ENCODE results near the gene TPCN1. TPM values are rescaled to one million over a fixed set of nuclear protein-coding genes. Genes with fewer than 3 reads are reported as not detected.

The TPCN1 gene
- total and polyA plus RNA-seq, 2 experiments from 2014 or later, result 16.9 to 32.1 TPM

DNA sequence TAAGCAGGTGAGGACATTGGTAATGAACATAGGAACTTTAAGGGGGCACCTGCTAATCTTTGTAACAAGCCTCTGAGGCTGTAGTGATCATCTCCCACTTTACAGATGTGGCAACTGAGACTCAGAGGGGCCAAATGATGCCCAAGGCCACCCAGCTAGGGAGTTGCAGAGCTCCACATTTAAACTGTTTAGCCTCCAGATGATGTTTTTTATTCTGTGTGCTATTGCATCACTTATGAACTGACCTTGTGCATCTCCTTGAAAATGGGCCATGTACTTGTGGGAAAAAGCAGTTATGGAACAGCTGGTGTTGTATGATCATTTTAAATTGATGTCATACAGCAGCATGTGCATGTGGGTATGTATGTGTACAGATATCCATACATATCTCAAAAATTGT, 41.4 kb downstream of the TPCN1 start:
- Histone ChIP-seq H3K27me3 (no peaks in the 10 kb centered on the region), H3K27ac (no peak overlapping the region), H3K4me1 (ENCODE audit: insufficient read depth) (peaks cover 7% of the 10 kb centered on the region), H3K9me2 (replicated peaks; ENCODE audit: insufficient read depth) (no peaks in the 10 kb centered on the region), H4K20me1 (ENCODE audit: insufficient read depth, poor library complexity, severe bottlenecking) (no peaks in the 10 kb centered on the region), H3K4me2 (no peak overlapping the region), H3K9me3 (ENCODE audit: low read depth) (no peaks in the 10 kb centered on the region), H3K4me3 (no peak overlapping the region), H3K79me2 (no peaks in the 10 kb centered on the region), H3K36me3 (replicated peaks; ENCODE audit: insufficient read depth, low read depth) (no peaks in the 10 kb centered on the region), H2AFZ (no peak overlapping the region)
- TF ChIP-seq, protein P1, sequence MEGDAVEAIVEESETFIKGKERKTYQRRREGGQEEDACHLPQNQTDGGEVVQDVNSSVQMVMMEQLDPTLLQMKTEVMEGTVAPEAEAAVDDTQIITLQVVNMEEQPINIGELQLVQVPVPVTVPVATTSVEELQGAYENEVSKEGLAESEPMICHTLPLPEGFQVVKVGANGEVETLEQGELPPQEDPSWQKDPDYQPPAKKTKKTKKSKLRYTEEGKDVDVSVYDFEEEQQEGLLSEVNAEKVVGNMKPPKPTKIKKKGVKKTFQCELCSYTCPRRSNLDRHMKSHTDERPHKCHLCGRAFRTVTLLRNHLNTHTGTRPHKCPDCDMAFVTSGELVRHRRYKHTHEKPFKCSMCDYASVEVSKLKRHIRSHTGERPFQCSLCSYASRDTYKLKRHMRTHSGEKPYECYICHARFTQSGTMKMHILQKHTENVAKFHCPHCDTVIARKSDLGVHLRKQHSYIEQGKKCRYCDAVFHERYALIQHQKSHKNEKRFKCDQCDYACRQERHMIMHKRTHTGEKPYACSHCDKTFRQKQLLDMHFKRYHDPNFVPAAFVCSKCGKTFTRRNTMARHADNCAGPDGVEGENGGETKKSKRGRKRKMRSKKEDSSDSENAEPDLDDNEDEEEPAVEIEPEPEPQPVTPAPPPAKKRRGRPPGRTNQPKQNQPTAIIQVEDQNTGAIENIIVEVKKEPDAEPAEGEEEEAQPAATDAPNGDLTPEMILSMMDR (IDR thresholded peaks at IDR 0.05; ENCODE audit: poor library complexity), result no peak
- no peak for TF ChIP-seq EZH2phosphoT487 (IDR thresholded peaks at IDR 0.05; ENCODE audit: low read depth, severe bottlenecking, unreplicated experiment)
- TF ChIP-seq EZH2 (IDR thresholded peaks at IDR 0.05; ENCODE audit: borderline replicate concordance), result no peak
- DNase-seq (ENCODE audit: low spot score), result no peak

DNA sequence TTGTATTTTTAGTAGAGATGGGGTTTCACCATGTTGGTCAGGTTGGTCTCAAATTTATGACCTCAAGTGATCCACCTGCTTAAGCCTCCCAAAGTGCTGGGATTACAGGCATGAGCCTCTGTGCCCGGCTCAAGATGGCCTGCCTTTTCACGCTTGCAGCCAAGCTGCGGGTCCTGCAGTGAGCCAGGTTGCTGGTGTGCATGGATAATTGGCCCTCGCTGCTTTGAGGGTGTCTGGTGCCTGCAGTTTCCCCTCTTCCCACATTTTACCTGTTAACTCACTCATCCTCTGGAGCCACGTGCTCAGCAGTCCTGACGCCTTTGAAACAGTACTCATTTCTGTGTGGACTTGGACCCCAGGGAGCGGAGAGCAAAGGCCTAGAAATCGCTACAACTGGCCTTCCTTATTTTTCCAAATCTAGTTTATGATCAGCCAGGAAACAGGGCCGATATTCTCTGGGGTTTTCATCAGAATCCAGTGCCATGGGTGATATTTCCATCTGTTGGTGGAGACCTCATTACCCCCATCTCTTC, 42.2 kb downstream of the TPCN1 start:
- TF ChIP-seq EZH2 (IDR thresholded peaks at IDR 0.05; ENCODE audit: borderline replicate concordance) (no peak), EZH2phosphoT487 (IDR thresholded peaks at IDR 0.05; ENCODE audit: low read depth, severe bottlenecking, unreplicated experiment) (no peak)
- H3K9me2 ChIP-seq (replicated peaks; ENCODE audit: insufficient read depth), result no peaks in the 10 kb centered on the region
- H3K79me2 ChIP-seq, result no peaks in the 10 kb centered on the region
- no peaks in the 10 kb centered on the region for H3K36me3 ChIP-seq (replicated peaks; ENCODE audit: insufficient read depth, low read depth)
- peaks cover 7% of the 10 kb centered on the region for H3K4me1 ChIP-seq (ENCODE audit: insufficient read depth)
- H3K4me2 ChIP-seq, result no peak overlapping the region
- H3K9me3 ChIP-seq (ENCODE audit: low read depth), result no peaks in the 10 kb centered on the region
- H4K20me1 ChIP-seq (ENCODE audit: insufficient read depth, poor library complexity, severe bottlenecking), result no peaks in the 10 kb centered on the region
- no peak overlapping the region for H3K4me3 ChIP-seq
- no peaks in the 10 kb centered on the region for H3K27me3 ChIP-seq
- WGBS (ENCODE audit: low lambda C conversion rate, missing lambda C conversion rate), result 92% methylated on average over 9 of the region's 9 CpGs
- no peak for DNase-seq (ENCODE audit: low spot score)
- no peak overlapping the region for H2AFZ ChIP-seq
- no peak overlapping the region for H3K27ac ChIP-seq

DNA sequence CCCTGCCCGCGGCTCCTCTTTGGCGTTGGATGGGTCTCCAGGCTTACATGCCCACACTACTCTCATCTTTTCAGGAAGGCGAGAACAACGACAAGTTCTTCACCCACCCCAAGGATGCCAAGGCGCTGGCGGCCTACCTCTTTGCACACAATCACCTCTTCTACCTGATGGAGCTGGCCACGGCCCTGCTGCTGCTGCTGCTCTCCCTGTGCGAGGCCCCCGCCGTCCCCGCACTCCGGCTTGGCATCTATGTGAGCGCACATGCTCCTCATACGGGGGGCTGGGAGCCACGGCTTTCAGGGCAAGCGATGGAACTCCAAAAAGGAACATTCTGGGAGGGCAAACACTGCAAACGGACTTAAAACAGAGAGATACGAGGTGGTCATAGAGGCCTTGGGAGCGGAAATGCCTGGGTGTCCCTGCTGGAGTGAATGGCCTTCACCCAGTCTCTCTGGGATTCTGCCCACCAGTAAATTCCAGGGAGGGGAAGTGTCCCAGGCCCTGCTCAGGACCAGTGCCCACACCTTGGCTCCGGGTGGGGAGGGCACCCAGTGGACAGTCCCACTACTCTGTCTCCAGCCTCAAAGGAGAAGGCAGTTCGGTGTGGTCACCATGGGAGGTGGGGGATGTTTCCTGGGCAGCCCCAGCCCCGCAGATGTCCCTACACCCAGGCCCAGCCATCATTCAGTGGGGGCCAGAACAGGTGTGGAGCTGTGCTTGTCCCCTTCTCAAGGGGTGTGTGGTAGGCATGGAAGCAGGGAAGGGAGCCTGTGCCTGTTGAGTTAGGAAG, 45.0 kb downstream of the TPCN1 start:
- H3K36me3 ChIP-seq (replicated peaks; ENCODE audit: insufficient read depth, low read depth), result no peaks in the 10 kb centered on the region
- H3K4me1 ChIP-seq (ENCODE audit: insufficient read depth), result no peaks in the 10 kb centered on the region
- WGBS (ENCODE audit: low lambda C conversion rate, missing lambda C conversion rate), result 96% methylated on average over 23 of the region's 23 CpGs
- H3K4me3 ChIP-seq, result no peak overlapping the region
- no peak for DNase-seq (ENCODE audit: low spot score)
- no peaks in the 10 kb centered on the region for H3K27me3 ChIP-seq
- no peak overlapping the region for H2AFZ ChIP-seq
- no peaks in the 10 kb centered on the region for H3K9me2 ChIP-seq (replicated peaks; ENCODE audit: insufficient read depth)
- no peaks in the 10 kb centered on the region for H4K20me1 ChIP-seq (ENCODE audit: insufficient read depth, poor library complexity, severe bottlenecking)
- H3K79me2 ChIP-seq, result no peaks in the 10 kb centered on the region
- no peaks in the 10 kb centered on the region for H3K9me3 ChIP-seq (ENCODE audit: low read depth)
- H3K4me2 ChIP-seq, result no peak overlapping the region
- H3K27ac ChIP-seq, result no peak overlapping the region
- TF ChIP-seq, protein P1 (IDR thresholded peaks at IDR 0.05; ENCODE audit: poor library complexity), result no peak
- no peak for TF ChIP-seq EZH2 (IDR thresholded peaks at IDR 0.05; ENCODE audit: borderline replicate concordance)
- no peak for TF ChIP-seq EZH2phosphoT487 (IDR thresholded peaks at IDR 0.05; ENCODE audit: low read depth, severe bottlenecking, unreplicated experiment)

DNA sequence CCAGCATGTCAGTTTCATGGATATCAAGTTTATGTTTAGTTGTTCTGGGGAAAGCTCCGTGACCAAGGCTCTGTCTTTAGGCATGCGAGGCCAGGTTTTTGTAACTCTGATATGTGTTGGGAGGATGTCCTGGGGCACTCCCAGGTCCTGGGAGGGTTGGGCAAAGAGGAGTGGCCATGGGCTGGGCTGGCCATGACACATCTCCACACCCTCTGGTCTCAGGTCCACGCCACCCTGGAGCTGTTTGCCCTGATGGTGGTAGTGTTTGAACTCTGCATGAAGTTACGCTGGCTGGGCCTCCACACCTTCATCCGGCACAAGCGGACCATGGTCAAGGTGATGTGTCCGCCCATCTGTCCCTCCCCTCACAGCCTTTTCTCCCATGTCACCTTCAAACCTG, 46.4 kb downstream of the TPCN1 start:
- DNase-seq (ENCODE audit: low spot score), result no peak
- Histone ChIP-seq H3K9me3 (ENCODE audit: low read depth) (no peaks in the 10 kb centered on the region), H3K4me3 (no peak overlapping the region), H4K20me1 (ENCODE audit: insufficient read depth, poor library complexity, severe bottlenecking) (no peaks in the 10 kb centered on the region), H3K27me3 (no peaks in the 10 kb centered on the region), H3K9me2 (replicated peaks; ENCODE audit: insufficient read depth) (no peaks in the 10 kb centered on the region), H3K27ac (no peak overlapping the region), H3K36me3 (replicated peaks; ENCODE audit: insufficient read depth, low read depth) (no peaks in the 10 kb centered on the region), H3K79me2 (no peaks in the 10 kb centered on the region), H2AFZ (no peak overlapping the region), H3K4me1 (ENCODE audit: insufficient read depth) (peaks cover 12% of the 10 kb centered on the region), H3K4me2 (no peak overlapping the region)
- TF ChIP-seq, protein P1 (IDR thresholded peaks at IDR 0.05; ENCODE audit: poor library complexity), result no peak
- TF ChIP-seq EZH2 (IDR thresholded peaks at IDR 0.05; ENCODE audit: borderline replicate concordance) (no peak), EZH2phosphoT487 (IDR thresholded peaks at IDR 0.05; ENCODE audit: low read depth, severe bottlenecking, unreplicated experiment) (no peak)
- WGBS (ENCODE audit: low lambda C conversion rate, missing lambda C conversion rate), result 95% methylated on average over 7 of the region's 7 CpGs

All from hepatocyte (in vitro differentiated cells).